ENCODE results near the gene PRKCH. TPM values are rescaled to one million over a fixed set of nuclear protein-coding genes. Genes with fewer than 3 reads are reported as not detected.

PRKCH gene
- total RNA-seq, 2 experiments from 2014 or later: 304 to 312 TPM

DNA sequence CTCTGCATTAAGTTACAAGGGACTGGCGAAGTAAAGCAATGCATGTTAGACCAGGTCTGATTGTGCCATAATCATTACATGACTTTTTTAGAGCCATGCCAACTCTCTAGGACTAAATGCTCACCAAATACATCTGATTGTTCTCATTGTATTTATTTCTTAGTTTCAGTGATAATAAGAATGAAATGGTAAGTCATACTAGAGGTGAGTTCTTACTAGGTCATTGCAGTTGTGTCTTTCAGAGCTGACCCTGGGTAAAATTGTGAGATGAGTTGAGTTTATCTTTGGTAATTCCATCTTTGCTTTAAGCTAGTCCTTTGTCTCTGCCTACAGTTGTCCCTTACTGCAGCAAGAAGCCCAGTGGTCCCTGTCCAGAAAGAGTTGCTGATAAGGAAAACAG is 73.2 kb downstream of the PRKCH start:
- H3K4me1 Mint-ChIP-seq: peaks cover 67% of the 10 kb centered on the region

GRCh38 chr14:61395115-61395725 is 73.8 kb downstream of the PRKCH start:
- no peaks in the 10 kb centered on the region for H3K9me3 Mint-ChIP-seq (ENCODE audit: low read depth)
- DNase-seq: peak; percentile 32
- no peak for ATAC-seq
- peak overlapping the region; percentile 10 for H3K27ac Mint-ChIP-seq
- H3K27me3 Mint-ChIP-seq: no peaks in the 10 kb centered on the region
- CTCF ChIA-PET: interaction anchor here (0.6 to 1.6 kb wide), 7 partner anchors 8 to 105 kb away, joined by 3 to 4 read pairs (median 3); partner anchors contain the start of gene PRKCH
- H3K4me3 Mint-ChIP-seq: no peak overlapping the region
- peaks cover 71% of the 10 kb centered on the region for H3K4me1 Mint-ChIP-seq
- peaks cover 71% of the 10 kb centered on the region for H3K36me3 Mint-ChIP-seq

More for the DNA sequence above, 73.2 kb downstream of the PRKCH start:
- no peak for ATAC-seq
- H3K27me3 Mint-ChIP-seq: no peaks in the 10 kb centered on the region
- no peak for DNase-seq
- H3K36me3 Mint-ChIP-seq: peaks cover 74% of the 10 kb centered on the region
- H3K27ac Mint-ChIP-seq: peak overlapping the region; percentile 47
- H3K9me3 Mint-ChIP-seq (ENCODE audit: low read depth): no peaks in the 10 kb centered on the region
- no peak overlapping the region for H3K4me3 Mint-ChIP-seq
- CTCF ChIA-PET: interaction anchor here (0.6 to 1.5 kb wide), 3 partner anchors 17 to 58 kb away, joined by 3 to 4 read pairs (median 4); no protein-coding TSS in a partner anchor

- CTCF ChIA-PET: interaction anchor here (0.7 to 1.6 kb wide), 5 partner anchors 12 to 75 kb away, joined by 3 to 4 read pairs (median 4); partner anchors contain the start of gene PRKCH
Observed at GRCh38 chr14:61396279-61396678, 74.9 kb downstream of the PRKCH start.

GRCh38 chr14:61396694-61397093 is 75.3 kb downstream of the PRKCH start:
- H3K4me3 Mint-ChIP-seq: peak overlapping the region; percentile 0
- peak overlapping the region; percentile 69 for H3K27ac Mint-ChIP-seq
- no peaks in the 10 kb centered on the region for H3K27me3 Mint-ChIP-seq
- CTCF ChIA-PET: interaction anchor here (0.9 to 1.6 kb wide), 4 partner anchors 8 to 76 kb away, joined by 3 to 4 read pairs (median 4); partner anchors contain the start of gene PRKCH
- ATAC-seq (peak; percentile 12), DNase-seq (peak; percentile 33)
- H3K9me3 Mint-ChIP-seq (ENCODE audit: low read depth): no peaks in the 10 kb centered on the region
- peaks cover 63% of the 10 kb centered on the region for H3K36me3 Mint-ChIP-seq
- H3K4me1 Mint-ChIP-seq: peaks cover 86% of the 10 kb centered on the region

More at GRCh38 chr14:61396279-61396678, 74.9 kb downstream of the PRKCH start:
- Mint-ChIP-seq H3K27me3 (no peaks in the 10 kb centered on the region), H3K36me3 (peaks cover 63% of the 10 kb centered on the region), H3K4me3 (no peak overlapping the region), H3K9me3 (ENCODE audit: low read depth) (no peaks in the 10 kb centered on the region), H3K27ac (peak overlapping the region; percentile 69), H3K4me1 (peaks cover 82% of the 10 kb centered on the region)
- DNase-seq: peak; percentile 36
- ATAC-seq: peak; percentile 37

DNA sequence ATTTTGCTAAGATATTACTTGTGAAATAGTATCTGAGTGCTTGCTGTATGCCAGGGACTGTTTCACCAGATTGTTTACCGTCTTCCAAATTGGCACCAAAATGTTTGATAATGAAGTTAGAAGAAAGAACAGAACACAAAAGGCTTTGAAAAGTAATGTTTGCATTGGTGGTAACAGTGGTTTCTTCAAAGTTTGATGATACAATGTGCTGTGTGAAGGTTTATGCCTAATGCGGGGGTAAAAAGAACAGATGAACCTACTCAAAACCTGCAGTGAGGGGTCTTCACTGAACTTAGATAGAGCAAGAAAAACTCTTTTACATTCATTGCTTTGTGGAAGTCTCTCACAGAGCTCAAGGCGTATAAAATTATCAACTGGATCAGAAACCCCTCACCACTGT is 76.2 kb downstream of the PRKCH start:
- H3K4me3 Mint-ChIP-seq: no peak overlapping the region
- no peaks in the 10 kb centered on the region for H3K27me3 Mint-ChIP-seq
- H3K36me3 Mint-ChIP-seq: peaks cover 59% of the 10 kb centered on the region
- CTCF ChIA-PET: interaction anchor here (0.7 to 1.3 kb wide), 4 partner anchors 9 to 333 kb away, joined by 3 to 4 read pairs (median 3); no protein-coding TSS in a partner anchor
- peaks cover 87% of the 10 kb centered on the region for H3K4me1 Mint-ChIP-seq
- DNase-seq (no peak), ATAC-seq (no peak)
- peak overlapping the region; percentile 69 for H3K27ac Mint-ChIP-seq
- no peaks in the 10 kb centered on the region for H3K9me3 Mint-ChIP-seq (ENCODE audit: low read depth)

GRCh38 chr14:61398221-61398620 is 76.8 kb downstream of the PRKCH start:
- DNase-seq (no peak), ATAC-seq (no peak)
- Mint-ChIP-seq H3K27ac (peak overlapping the region; percentile 67), H3K4me3 (peak overlapping the region; percentile 14), H3K4me1 (peaks cover 85% of the 10 kb centered on the region), H3K36me3 (peaks cover 53% of the 10 kb centered on the region), H3K27me3 (no peaks in the 10 kb centered on the region), H3K9me3 (ENCODE audit: low read depth) (no peaks in the 10 kb centered on the region)
- CTCF ChIA-PET: interaction anchor here (0.7 kb wide), 1 partner anchor 332 kb away, joined by 3 read pairs; no protein-coding TSS in a partner anchor

- no peak for DNase-seq
- Mint-ChIP-seq H3K4me3 (no peak overlapping the region), H3K9me3 (ENCODE audit: low read depth) (no peaks in the 10 kb centered on the region), H3K27me3 (no peaks in the 10 kb centered on the region), H3K4me1 (peaks cover 83% of the 10 kb centered on the region), H3K36me3 (peaks cover 45% of the 10 kb centered on the region), H3K27ac (no peak overlapping the region)
- CTCF ChIA-PET: interaction anchor here (2.2 kb wide), 1 partner anchor 9 kb away, joined by 7 read pairs; no protein-coding TSS in a partner anchor
- ATAC-seq: no peak
Observed at GRCh38 chr14:61399365-61399764, 78.0 kb downstream of the PRKCH start.

GRCh38 chr14:61401461-61401860 is 80.1 kb downstream of the PRKCH start:
- Mint-ChIP-seq H3K9me3 (ENCODE audit: low read depth) (no peaks in the 10 kb centered on the region), H3K27ac (peak overlapping the region; percentile 52), H3K4me1 (peaks cover 85% of the 10 kb centered on the region), H3K4me3 (no peak overlapping the region), H3K36me3 (peaks cover 40% of the 10 kb centered on the region), H3K27me3 (no peaks in the 10 kb centered on the region)
- DNase-seq (no peak), ATAC-seq (no peak)
- CTCF ChIA-PET: interaction anchor here (2.2 kb wide), 1 partner anchor 20 kb away, joined by 6 read pairs; no protein-coding TSS in a partner anchor

- ATAC-seq: peak; percentile 79
- CTCF ChIA-PET: interaction anchor here (0.7 to 2.2 kb wide), 9 partner anchors 8 to 82 kb away, joined by 3 to 10 read pairs (median 3); partner anchors contain the start of gene PRKCH
Observed at GRCh38 chr14:61403411-61403810, 82.0 kb downstream of the PRKCH start.

GRCh38 chr14:61404637-61405036 is 83.3 kb downstream of the PRKCH start:
- Mint-ChIP-seq H3K4me3 (peak overlapping the region; percentile 13), H3K27me3 (no peaks in the 10 kb centered on the region), H3K27ac (peak overlapping the region; percentile 76), H3K9me3 (ENCODE audit: low read depth) (no peaks in the 10 kb centered on the region), H3K36me3 (peaks cover 36% of the 10 kb centered on the region), H3K4me1 (peaks cover 85% of the 10 kb centered on the region)
- ATAC-seq: no peak
- peak; percentile 31 for DNase-seq
- CTCF ChIA-PET: interaction anchor here (0.9 kb wide), 1 partner anchor 15 kb away, joined by 3 read pairs; no protein-coding TSS in a partner anchor

More at GRCh38 chr14:61403411-61403810, 82.0 kb downstream of the PRKCH start:
- Mint-ChIP-seq H3K4me1 (peaks cover 82% of the 10 kb centered on the region), H3K27me3 (no peaks in the 10 kb centered on the region), H3K36me3 (peaks cover 32% of the 10 kb centered on the region), H3K4me3 (peak overlapping the region; percentile 56), H3K9me3 (ENCODE audit: low read depth) (no peaks in the 10 kb centered on the region), H3K27ac (peak overlapping the region; percentile 94)
- DNase-seq: peak; percentile 55

DNA sequence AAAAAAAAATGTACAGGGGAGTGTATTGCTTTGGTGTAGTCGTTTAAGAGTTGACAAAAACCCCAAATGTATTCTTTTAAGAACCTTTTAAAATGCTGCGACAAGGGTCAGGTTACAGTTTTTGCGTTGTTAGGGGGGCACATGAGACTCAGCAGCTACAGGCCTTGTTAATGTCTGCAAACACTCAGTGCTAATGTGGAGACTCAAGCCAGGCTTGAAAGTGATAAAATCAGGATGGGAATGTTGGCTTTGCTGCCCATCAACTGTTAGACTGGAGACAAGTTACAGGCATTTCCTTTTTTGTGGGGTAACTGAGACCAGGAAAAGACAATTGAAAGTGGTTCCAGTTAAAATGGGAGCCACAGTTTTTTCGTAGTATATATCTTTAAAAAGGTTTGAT is 84.8 kb downstream of the PRKCH start:
- Mint-ChIP-seq H3K27ac (peak overlapping the region; percentile 71), H3K36me3 (peaks cover 46% of the 10 kb centered on the region), H3K9me3 (ENCODE audit: low read depth) (no peaks in the 10 kb centered on the region), H3K27me3 (no peaks in the 10 kb centered on the region), H3K4me1 (peaks cover 80% of the 10 kb centered on the region), H3K4me3 (no peak overlapping the region)
- CTCF ChIA-PET: interaction anchor here (1.3 kb wide), 1 partner anchor 18 kb away, joined by 3 read pairs; no protein-coding TSS in a partner anchor
- DNase-seq (peak; percentile 34), ATAC-seq (no peak)

GRCh38 chr14:61406675-61407074 is 85.3 kb downstream of the PRKCH start:
- DNase-seq: peak; percentile 46
- peaks cover 47% of the 10 kb centered on the region for H3K36me3 Mint-ChIP-seq
- no peaks in the 10 kb centered on the region for H3K27me3 Mint-ChIP-seq
- ATAC-seq: peak; percentile 60
- peaks cover 80% of the 10 kb centered on the region for H3K4me1 Mint-ChIP-seq
- CTCF ChIA-PET: no interaction called here
- H3K27ac Mint-ChIP-seq: peak overlapping the region; percentile 58
- peak overlapping the region; percentile 5 for H3K4me3 Mint-ChIP-seq
- H3K9me3 Mint-ChIP-seq (ENCODE audit: low read depth): no peaks in the 10 kb centered on the region

- CTCF ChIA-PET: interaction anchor here (0.9 to 1.4 kb wide), 3 partner anchors 11 to 32 kb away, joined by 3 to 5 read pairs (median 3); no protein-coding TSS in a partner anchor
- no peak overlapping the region for H3K4me3 Mint-ChIP-seq
- DNase-seq: no peak
- H3K4me1 Mint-ChIP-seq: peaks cover 70% of the 10 kb centered on the region
- no peaks in the 10 kb centered on the region for H3K27me3 Mint-ChIP-seq
- no peak overlapping the region for H3K27ac Mint-ChIP-seq
- peaks cover 45% of the 10 kb centered on the region for H3K36me3 Mint-ChIP-seq
- ATAC-seq: no peak
- no peaks in the 10 kb centered on the region for H3K9me3 Mint-ChIP-seq (ENCODE audit: low read depth)
Observed at GRCh38 chr14:61408498-61408897, 87.1 kb downstream of the PRKCH start.
